ENCODE data around the gene SPATA4.
A peak's percentile ranks its signal among the peaks of the same experiment; 100 is the strongest.

The SPATA4 gene

DNA sequence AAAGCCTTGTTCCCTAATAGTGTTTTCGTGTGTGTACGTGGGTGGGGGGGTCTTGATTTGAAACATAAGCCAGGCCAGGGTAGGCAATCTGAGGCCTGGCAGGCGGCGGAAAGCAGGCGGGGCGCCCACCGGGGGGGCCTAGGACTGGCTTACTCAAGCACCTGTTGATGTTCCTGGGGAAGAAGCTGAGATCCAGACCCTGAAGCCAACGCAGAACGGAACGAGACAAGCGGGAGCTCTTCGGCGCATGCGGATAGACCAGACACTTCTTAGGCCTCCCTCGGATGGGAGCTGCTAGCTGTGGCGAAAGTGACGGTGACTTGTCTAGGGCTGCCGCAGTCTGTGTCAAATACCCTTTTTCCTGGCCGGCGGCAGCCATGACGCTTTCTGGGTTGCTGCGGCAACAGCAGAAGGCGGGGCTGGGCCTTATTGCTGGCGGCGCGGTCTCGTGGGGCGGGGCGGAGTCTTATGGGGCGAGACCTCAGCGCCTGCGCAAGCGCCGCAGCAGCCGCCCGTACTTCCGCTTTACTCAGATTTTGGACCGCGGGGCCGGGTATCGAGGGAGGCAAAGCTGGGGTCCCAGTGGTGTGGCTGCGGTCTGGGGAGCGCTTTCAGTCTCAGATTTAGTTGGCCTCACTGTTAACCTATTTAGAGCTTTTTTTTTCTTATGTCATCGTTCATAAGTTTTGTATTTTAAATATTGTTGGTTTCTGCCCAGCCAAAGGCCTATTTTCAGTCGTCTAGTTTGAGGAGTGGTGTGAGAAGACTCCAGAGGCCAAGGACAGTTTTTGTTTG lies at the start of gene SPATA4:
TSS of gene SPATA4 (minus strand) at position 402 of the 795 bp plus-strand sequence. CDS start at position 379, 23 bp downstream.
- peak within 1 kb of the TSS; percentile 77 for H3K4me3 ChIP-seq (ENCODE audit: low read depth, low read length)
- ChIA-PET CTCF (interaction anchor here (0.7 to 1.6 kb wide), 4 partner anchors 9 to 137 kb away, joined by 3 to 6 read pairs (median 4); no protein-coding TSS in a partner anchor), POLR2A (no interaction called here)
- TF ChIP-seq, protein P1, sequence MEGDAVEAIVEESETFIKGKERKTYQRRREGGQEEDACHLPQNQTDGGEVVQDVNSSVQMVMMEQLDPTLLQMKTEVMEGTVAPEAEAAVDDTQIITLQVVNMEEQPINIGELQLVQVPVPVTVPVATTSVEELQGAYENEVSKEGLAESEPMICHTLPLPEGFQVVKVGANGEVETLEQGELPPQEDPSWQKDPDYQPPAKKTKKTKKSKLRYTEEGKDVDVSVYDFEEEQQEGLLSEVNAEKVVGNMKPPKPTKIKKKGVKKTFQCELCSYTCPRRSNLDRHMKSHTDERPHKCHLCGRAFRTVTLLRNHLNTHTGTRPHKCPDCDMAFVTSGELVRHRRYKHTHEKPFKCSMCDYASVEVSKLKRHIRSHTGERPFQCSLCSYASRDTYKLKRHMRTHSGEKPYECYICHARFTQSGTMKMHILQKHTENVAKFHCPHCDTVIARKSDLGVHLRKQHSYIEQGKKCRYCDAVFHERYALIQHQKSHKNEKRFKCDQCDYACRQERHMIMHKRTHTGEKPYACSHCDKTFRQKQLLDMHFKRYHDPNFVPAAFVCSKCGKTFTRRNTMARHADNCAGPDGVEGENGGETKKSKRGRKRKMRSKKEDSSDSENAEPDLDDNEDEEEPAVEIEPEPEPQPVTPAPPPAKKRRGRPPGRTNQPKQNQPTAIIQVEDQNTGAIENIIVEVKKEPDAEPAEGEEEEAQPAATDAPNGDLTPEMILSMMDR (IDR thresholded peaks at IDR 0.05; ENCODE audit: insufficient read depth, low read length, missing control alignments): no peak
- peak; percentile 47 for DNase-seq (ENCODE audit: low read depth, low spot score)

DNA sequence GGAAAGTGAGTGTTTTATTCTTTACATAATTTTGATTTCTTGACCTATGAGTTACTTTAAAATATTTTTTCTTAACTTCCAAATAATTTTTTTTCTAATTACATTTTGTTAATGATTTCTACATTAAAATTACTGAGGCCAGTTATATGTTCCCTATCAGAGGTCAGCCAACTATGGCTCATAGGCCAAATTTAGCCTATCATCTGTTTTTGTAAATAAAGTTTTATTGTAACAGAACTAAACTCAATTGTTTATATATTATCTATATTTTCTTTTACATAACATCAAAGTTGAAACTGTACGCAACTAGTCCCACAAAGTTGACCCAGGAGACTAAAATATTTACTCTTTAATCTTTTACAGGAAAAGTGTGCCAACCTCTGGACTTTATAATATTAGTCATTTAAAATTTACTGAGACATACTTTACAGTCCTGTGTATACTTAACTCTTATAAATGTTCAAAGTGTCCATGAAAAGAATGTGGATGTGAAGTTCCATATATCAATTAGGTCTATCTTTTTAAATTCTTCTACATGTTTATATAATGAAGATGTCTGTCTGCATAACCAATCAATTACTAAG lies 47.5 kb upstream of the SPATA4 start:
- DNase-seq (ENCODE audit: low read depth, low spot score): no peak
- ChIA-PET CTCF (interaction anchor here (1.0 kb wide), 1 partner anchor 14 kb away, joined by 3 read pairs; no protein-coding TSS in a partner anchor), POLR2A (no interaction called here)
- TF ChIP-seq, protein P1 (IDR thresholded peaks at IDR 0.05; ENCODE audit: insufficient read depth, low read length, missing control alignments): no peak
- H3K4me3 ChIP-seq (ENCODE audit: low read depth, low read length): no peak overlapping the region

DNA sequence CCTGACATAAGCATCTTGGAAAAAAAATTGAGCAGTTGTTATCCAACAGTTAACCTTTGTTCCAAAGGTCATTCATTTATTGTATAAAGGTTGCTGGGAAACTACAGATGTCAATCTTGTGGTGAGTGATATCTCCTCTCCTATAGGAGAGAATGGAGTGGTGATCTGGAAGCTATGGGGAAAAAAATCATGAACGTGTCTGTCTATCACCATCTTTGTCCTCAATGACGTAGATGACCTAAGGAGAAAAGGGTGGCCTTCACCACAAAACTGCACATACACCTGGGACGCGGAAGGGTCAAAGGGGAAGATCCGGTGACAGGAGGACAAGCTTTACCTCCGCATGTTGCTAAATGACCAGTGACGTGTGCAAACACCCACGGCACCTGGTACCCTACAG lies 46.3 kb upstream of the SPATA4 start:
- ChIA-PET POLR2A (no interaction called here), CTCF (interaction anchor here (1.0 kb wide), 1 partner anchor 15 kb away, joined by 3 read pairs; no protein-coding TSS in a partner anchor)
- H3K4me3 ChIP-seq (ENCODE audit: low read depth, low read length): no peak overlapping the region
- TF ChIP-seq, protein P1 (IDR thresholded peaks at IDR 0.05; ENCODE audit: insufficient read depth, low read length, missing control alignments): no peak
- no peak for DNase-seq (ENCODE audit: low read depth, low spot score)

DNA sequence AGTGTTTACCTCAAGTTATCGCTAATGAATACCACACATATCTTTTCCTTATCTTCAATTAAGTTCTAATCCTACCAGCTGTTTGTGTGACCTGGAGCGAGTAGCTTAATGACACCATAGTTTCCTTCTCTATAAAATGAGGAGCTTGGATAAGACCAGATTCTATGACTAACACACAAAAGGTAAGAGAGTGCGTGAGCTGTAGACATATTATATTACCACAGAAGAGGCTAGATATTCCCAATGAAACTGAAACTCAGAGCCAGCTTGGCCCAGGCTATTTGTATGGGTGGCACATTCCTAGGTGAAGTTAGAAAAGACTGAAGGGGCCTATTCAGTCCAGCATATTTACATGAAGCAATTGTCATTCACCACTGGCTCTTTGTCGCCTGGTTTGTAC lies 43.4 kb upstream of the SPATA4 start:
- POLR2A ChIA-PET: interaction anchor here (0.6 to 1.7 kb wide), 3 partner anchors 21 to 86 kb away, joined by 3 to 9 read pairs (median 6); no protein-coding TSS in a partner anchor
- H3K4me3 ChIP-seq (ENCODE audit: low read depth, low read length): no peak overlapping the region
- DNase-seq (ENCODE audit: low read depth, low spot score): no peak
- CTCF ChIA-PET: interaction anchor here (1.3 to 1.4 kb wide), 3 partner anchors 21 to 37 kb away, joined by 3 to 4 read pairs (median 3); no protein-coding TSS in a partner anchor
- TF ChIP-seq, protein P1 (IDR thresholded peaks at IDR 0.05; ENCODE audit: insufficient read depth, low read length, missing control alignments): no peak

DNA sequence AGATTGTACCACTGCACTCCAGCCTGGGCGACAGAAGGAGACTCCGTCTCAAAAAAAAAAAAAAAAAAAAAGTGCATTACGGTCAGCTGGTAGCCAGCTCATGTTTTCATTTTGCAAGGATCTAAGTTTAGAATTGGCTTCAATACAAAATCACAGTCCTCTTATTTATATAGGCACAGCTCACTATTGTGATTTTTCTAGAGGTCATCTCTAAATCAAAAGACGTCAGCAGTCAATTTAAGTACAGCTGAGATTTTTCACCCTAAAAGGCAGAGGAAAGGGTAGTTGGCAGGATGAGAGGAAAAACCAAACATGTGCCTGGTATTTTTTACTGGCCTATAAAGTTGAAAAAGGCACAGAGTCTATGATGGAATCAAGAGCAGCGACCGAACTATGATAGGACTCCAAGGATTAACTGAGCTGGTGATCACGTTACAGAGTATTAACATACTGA lies 42.8 kb upstream of the SPATA4 start:
- DNase-seq (ENCODE audit: low read depth, low spot score): peak; percentile 97
- TF ChIP-seq, protein P1 (IDR thresholded peaks at IDR 0.05; ENCODE audit: insufficient read depth, low read length, missing control alignments): no peak
- ChIA-PET POLR2A (interaction anchor here (0.6 to 1.7 kb wide), 6 partner anchors 21 to 1206 kb away, joined by 3 to 9 read pairs (median 3); no protein-coding TSS in a partner anchor), CTCF (interaction anchor here (1.0 to 1.4 kb wide), 4 partner anchors 19 to 37 kb away, joined by 3 to 4 read pairs (median 3); no protein-coding TSS in a partner anchor)
- no peak overlapping the region for H3K4me3 ChIP-seq (ENCODE audit: low read depth, low read length)

DNA sequence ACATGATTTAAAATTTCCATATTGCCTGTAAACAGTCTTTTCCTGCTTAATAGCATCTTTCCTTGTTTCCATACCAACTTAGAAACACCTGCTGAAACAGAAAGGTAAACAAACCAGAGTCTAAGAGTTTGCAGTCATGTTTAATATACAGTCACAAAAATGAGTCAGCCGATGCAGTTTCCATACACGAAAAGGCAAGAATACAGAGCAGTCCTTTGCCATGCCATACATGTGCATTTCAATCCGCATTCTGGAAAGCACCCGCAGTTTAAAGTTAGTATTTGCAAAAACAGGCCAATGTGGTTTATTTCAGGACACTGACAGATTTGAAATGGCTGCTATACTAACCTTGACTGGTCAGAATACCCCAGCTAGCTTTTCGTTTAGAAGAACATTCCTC lies 41.6 kb upstream of the SPATA4 start:
- ChIA-PET CTCF (no interaction called here), POLR2A (no interaction called here)
- no peak overlapping the region for H3K4me3 ChIP-seq (ENCODE audit: low read depth, low read length)
- TF ChIP-seq, protein P1 (IDR thresholded peaks at IDR 0.05; ENCODE audit: insufficient read depth, low read length, missing control alignments): no peak
- no peak for DNase-seq (ENCODE audit: low read depth, low spot score)
